HK-2 (cell line): ENCODE results near the gene HSF4.

Experiments
- DNase-seq: peaks from one replicate; pipeline ENCODE4 v3.0.0-alpha.2; 2018; ENCODE audit not compliant: unreplicated experiment

Gene HSF4

DNA sequence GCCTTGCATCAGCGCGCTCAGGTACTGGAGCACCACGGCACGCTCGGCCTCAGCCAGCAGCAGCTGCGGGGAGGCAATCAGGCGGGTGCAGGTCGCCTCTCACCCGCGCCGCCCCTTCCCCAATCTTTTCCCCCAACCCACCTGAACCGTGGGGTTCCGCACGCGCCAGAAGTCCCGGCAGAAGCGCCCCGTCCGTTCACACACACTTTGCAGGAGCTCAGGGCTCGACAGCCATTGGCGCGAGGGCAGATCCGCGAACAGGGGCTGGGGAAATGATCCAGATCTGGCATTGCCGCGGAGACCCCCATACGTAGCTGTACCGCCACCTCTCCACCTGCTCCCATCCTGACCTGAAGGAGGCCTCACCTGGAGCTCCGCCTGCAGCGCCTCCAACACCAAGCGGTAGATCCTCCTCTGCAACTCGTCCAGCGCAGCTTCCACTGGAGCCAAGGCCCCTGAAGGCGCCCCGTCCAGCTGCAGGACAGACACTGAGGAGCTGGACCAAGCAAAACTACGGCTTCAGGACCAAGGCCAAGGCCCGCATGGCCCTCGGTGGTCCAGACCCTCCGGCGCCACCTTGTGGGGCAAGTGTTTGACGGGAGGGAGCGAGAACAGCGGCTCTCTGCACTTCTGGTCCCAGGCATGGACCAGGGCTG is 20.6 kb downstream of the HSF4 start:
- DNase-seq = peak; percentile 92

DNA sequence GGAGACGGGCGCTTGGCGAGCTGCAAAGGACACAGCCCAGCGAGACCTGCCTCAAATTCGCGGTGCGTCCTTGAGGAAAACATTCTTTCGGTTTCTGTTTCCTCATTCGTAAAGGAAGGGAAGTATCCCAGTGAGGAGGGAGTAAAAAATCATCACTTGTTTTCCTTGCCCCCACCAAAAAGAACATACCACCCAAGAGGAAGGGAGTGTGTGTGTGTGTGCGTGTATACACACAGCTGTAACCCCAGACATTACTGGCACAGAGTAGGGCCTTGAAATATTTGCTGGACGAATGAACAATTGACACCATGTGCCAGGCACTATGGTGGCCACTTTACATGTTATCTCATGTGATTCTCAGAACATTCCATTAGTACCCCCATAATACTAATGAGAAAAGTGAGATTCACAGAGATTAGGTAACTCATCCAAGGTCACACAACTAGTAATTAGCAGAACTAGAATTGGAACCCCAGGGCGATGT is 21.1 kb downstream of the HSF4 start:
- no peak for DNase-seq

DNA sequence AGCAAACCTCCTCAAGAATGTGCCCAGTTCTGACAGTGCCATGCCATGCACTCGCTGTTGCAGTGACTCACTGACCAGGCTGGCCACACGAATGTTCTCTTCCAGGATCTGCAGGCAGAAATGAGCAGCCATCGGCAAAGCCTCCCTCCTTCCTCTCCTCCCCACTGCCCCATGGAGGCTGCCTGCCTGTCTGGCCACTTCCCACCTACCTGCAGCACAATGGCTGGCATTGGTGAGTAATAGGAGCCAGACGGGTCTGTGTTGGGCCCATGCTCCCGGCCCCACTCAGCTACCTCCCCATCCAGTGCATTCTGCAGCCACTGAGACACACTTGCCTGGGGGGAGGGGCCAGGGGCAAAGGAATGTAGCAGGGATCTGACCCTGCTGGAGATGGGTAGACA is 22.0 kb downstream of the HSF4 start:
- peak; percentile 71 for DNase-seq

DNA sequence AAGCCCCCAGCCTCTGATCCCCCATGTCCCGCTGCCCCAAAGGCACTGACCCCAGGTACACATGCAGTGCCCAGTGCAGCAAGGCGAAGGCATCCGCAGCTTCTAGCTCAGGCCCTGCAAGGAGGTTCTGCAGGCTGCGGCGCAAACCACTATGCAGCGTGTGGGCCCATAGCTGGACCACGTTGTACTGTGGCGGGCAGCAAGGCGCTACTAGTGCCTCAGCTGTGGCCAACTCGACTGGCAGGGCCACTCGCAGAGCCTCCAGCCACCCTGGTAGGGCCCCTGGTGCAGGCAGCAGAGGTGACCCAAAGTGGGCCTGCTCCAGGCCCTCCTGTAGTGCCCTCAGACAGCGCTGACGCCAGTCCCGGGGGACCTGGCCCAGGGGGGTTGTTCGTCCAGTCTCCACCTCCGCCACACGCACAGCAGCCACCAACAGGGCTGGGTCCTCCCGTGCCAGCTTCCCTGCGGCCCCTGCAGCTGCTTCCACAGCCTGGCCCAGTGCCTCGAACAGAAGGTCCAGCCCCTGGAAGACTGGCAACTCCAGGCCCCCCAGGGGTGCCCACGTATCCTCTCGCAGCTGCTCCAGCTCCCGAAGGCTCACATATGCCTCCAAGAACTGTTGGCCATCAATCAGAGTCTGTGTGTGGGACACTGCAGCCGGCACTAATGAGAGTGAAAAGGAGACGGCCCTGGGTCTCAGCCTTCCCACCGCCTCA is 22.8 kb downstream of the HSF4 start:
- no peak for DNase-seq

DNA sequence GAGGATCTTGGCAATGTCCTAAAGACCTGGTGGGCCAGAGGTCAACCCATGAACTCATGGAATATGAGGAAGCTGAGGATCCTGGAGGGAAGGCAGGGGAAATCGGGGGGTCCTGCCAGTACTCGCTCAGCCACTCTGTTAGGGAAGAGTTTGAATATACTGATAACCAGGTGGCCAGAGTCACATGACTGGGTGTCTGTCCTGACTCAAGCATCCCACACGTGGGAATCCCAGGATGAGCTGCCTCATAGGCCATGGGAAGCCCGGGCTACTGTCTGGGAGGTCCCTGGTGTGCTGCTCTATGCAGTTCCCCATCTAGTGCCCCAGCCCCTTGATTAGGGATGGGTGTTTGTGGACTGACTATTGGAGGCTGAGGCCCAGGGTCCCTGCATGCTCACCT is 23.8 kb downstream of the HSF4 start:
- DNase-seq = no peak

DNA sequence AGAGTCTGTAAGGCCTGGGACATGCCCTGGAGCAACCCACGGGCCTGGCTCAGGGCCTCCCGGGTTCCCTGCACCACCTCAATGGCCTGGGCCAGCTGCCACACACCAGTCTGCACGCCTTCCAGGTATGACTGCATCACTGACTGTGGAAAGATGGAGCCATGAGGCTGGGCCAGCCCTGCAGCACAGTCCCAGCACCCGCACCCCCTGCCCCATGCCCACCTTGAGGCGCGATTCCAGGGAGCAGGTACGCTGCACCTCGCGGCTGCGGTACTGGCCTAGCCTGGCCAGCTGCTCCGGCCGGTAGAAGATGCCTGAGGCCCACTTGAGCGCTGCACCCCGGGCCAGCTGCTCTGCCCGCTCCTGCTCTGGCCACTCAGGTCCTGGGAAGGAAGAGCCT is 24.3 kb downstream of the HSF4 start:
- no peak for DNase-seq

DNA sequence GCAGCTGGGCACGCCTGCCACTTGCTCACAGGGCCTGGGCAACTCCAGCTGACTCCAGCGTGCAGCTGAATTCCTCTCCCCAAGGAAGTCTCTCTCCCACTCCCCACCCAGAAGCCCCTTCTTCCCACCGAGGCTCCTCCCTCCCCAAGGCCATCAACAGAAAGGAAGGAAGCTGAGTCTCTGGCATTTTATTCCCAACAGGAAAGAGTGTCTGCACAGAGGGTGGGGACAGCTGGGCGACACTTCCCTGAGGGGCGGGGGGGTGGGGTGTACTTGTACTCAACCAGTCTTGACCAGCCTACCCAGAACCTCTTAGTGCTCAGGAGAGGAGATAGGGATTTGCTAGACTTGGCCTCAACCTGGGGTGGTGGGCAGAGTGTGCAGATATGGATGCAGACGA is 25.5 kb downstream of the HSF4 start, which contains the start of gene EXOC3L1:
TSS of gene EXOC3L1 (minus strand) at position 96 of the 400 bp plus-strand sequence. CDS start 460 bp downstream, outside the sequence.
- no peak for DNase-seq

DNA sequence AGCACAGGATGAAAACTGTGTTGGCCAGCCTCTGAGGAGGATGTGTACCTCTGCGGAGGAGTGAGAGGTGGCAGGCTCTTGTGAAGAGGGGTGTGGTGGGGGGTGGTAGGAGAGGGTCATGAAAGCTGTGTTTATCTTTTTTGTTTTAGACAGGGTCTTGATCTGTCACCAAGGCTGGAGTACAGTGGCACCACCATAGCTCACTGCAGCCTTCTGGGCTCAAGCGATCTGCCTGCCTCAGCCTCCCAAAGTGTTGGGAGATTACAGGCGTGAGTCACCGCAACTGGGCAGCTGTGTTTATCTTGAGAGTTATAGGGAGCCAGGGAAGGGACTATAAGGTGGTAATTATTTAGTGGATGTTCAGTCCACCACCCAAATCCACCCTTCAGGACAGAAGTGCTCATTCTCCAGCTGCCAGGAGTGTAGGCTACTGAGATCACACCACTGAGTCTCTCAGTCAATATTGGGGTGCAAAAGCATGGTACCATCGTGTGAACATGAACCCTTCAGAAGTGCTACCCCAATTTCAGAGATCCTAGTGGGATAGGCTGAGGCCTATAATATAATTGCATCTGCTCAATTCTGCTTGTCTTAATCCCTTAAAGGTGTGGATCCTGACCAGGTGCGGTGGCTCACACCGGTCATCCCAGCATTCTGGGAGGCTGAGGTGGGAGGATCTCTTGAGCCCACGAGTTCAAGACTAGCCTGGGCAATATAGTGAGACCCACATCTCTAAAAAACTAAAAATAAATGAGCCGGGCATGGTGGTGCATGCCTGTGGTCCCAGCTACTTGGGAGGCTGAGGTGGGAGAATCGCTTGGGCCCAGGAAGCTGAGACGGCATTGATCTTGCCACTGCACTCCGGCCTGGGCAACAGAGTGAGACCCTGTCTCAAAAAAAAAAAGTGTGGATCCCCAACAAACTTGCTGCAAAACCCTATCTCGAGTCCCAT is 26.2 kb downstream of the HSF4 start:
- no peak for DNase-seq

DNA sequence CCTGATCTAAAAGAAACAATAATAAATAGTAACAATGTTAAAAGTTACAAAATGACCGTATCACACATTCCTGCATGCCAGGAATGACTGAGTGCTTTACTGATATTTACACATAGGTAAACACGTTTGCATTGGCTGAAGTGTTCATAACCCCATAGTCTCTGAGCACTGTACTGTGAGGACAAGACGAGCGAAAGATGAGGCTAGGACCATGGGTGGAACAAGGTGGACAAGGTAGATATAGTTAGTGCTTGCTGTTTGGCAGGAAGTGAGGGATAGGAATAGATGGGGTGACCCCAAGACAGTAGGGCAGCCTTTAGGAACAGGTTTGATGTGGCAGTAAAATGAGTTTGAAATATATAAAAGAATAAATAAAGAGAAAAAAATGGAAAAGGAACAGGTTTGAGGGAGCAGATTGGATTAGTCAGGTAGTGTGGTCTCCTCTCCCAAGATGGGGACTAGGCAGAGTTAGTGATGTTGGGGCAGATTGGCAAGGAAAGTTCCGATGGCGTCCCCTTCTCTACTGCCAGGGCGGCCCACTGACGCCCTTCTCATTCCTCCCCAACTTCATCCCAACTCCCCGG is 27.0 kb downstream of the HSF4 start:
- DNase-seq = no peak

DNA sequence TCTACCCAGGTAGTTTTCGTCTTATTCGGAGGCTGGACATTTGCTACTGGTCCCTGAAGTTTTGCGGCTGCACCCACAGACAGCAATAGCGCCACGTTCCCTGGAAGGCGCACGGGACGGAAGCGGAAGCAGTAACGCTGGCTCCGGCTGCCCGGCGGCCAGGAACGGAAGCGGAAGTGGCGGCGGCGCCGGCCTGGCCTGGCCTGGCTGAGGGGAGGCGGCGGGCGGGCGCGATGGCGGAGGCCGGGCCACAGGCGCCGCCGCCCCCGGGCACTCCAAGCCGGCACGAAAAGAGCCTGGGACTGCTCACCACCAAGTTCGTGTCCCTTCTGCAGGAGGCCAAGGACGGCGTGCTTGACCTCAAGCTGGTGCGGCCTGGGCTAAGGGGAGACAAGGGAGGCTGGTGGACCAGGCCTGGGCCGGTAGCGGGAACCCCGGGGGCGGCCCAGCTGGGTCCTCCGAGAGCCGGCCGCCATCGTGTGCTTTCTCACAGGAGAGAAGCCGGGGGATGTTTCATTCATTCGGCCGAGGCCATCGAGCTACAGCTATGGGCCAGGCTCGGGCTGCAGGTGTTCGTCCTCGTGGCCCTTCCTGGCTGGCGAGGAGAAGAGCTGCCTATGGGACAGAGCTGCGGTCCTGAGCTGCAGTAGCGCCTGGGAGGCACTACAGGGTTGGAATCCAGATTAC is 27.6 kb downstream of the HSF4 start, which contains the start of gene E2F4:
TSS of gene E2F4 (plus strand) at position 161 of the 687 bp plus-strand sequence. CDS start at position 234, 73 bp downstream.
- DNase-seq = peak; percentile 90

DNA sequence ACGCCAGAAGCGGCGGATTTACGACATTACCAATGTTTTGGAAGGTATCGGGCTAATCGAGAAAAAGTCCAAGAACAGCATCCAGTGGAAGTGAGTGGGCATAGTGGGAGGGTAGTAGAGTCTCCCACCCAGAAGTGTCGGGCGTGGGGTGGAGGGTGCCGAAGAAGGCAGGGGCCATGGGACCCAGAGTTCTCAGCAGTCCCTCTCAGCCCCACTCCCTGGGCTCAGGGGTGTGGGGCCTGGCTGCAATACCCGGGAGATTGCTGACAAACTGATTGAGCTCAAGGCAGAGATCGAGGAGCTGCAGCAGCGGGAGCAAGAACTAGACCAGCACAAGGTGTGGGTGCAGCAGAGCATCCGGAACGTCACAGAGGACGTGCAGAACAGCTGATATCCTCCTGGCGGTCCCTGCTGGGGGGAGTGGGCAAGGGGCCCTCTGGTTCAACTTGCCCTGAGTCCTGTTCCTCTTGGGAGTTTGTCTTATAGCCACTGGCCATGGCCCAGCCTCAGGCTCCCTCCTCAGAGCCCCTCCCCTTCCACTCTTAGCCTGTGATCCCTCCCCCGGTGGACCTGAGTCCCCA is 28.3 kb downstream of the HSF4 start:
- no peak for DNase-seq

DNA sequence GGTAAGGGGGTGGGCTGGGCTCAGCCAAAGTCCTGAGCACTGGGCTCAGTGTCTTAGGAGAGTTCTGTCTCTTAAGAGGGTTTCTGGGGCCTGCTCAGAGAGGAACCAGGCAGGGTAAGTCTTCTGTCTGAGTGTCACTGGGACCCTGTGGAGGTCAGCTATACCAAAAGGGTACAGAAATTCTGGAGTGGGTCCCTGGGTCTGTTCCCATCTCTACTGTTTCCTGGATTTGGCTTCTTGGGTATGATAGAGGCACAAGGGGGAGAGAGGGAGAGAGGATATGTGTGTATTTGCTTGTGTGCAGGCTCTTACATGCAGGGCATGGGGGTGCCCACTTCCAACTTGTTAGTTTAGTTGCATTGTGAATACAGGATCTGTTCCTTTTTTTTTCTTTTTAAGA is 29.0 kb downstream of the HSF4 start:
- no peak for DNase-seq

DNA sequence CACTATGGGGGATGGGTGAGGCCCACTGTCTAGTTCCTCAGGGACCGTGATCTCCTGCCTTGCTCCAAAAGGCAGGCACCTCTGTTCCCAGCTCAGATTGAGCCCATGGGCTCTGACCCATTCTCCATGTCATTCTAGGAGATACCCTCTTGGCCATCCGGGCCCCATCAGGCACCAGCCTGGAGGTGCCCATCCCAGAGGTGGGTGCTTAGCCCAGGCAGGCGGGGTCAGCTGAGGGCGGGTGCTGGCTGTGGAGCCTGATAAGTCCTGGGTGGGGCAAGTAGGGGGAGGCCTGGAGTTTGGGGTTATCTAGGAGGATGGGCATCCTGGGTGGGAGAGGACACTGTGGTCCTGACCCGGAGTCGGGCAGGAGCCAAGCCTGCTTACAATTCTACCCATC is 29.7 kb downstream of the HSF4 start:
- DNase-seq = no peak

DNA sequence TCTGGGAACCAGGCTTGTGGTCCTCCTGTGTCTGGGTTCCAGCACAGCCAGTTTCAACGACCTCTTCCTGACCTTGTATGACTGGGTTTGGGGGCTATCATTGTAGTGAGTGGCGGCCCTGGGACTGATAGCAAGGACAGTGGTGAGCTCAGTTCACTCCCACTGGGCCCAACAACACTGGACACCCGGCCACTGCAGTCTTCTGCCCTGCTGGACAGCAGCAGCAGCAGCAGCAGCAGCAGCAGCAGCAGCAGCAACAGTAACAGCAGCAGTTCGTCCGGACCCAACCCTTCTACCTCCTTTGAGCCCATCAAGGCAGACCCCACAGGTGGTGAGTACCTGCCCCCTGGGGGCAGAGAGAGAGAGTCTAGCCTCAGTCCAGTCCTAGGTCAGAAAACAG is 31.1 kb downstream of the HSF4 start:
- no peak for DNase-seq

DNA sequence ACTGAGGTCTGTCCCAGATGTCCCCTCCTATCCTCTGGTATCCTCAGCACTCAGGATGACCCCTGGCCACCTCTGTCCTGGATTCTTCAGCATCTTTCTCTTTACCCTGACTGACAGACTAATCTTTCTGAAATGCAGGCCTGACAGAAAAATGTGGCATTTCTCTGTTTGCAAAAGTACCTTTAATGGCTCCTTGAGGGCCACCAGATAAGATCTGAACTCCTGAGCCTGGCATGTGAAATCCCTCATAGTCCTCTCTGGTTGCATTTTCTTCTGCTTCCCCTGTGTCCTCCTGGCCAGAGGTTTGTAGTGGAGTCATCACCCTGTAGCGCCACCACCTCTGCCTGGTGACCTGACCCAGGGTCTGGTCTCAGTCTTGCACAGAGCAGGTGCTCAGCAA is 32.3 kb downstream of the HSF4 start:
- no peak for DNase-seq

DNA sequence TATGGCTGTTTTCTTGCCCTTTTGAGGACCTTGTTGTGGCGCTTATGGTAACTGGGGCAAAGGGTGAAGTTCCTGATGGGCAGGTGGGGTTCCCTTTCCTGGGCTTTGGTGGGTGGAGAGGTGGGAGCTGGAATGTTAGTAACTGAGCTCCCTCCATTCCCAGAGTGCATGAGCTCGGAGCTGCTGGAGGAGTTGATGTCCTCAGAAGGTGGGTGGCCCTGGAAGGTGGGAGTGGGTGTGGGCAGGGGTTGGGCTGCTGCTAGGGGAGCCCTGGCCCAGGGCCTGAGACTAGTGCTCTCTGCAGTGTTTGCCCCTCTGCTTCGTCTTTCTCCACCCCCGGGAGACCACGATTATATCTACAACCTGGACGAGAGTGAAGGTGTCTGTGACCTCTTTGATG is 33.2 kb downstream of the HSF4 start:
- no peak for DNase-seq

DNA sequence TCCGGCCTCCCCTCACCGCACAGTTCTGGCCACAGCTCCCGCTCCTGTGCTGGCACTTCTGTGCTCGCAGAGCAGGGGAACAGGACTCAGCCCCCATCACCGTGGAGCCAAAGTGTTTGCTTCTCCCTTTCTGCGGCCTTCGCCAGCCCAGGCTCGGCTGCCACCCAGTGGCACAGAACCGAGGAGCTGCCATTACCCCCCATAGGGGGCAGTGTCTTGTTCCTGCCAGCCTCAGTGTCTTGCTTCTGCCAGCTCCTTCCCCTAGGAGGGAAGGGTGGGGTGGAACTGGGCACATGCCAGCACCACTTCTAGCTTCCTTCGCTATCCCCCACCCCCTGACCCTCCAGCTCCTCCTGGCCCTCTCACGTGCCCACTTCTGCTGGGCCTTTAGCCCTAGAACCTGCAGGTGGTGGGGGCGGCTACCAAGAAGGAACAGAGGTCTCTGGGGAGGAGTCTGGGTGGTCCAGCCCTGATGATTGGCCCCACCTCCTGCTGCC is 33.7 kb downstream of the HSF4 start:
- DNase-seq = no peak

DNA sequence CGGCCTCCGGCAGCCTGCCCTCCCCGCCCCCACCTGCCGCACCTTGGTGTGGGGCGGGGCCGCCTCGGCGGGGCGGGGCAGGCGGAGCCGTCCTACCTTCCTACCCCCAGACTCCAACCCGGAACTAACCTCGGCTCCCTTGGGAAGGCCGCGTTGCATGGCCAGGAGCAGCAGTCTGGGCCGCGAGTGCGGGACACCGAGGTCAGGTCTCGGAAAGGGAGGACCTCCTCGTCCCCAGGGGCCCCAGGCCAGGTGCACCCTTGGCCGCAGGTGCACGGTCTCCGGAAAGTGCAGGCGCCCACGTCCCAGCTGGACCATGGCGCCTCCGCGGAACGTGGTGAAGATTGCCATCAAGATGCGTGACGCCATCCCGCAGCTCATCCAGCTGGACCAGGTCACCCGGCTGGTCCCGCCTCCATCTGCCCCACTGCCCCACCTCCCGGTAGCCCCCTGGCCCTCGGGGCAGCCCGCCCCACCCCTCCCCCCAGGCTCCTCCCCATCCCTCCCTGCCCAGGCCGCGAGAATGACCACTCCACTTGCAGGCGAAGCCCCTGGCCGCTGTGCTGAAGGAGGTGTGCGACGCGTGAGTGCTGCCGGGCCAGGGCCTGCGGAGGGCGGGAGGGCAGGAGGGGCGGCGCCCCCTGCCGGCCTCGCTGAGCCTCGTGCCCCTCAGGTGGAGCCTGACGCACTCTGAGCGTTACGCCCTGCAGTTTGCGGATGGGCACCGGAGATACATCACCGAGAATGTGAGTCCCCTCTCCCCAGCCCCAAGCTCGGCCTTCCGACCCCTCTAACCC is 34.7 kb downstream of the HSF4 start, which contains the start of gene ELMO3:
TSS of gene ELMO3 (plus strand) at position 121 of the 797 bp plus-strand sequence. CDS start at position 317, 196 bp downstream.
- DNase-seq = no peak

DNA sequence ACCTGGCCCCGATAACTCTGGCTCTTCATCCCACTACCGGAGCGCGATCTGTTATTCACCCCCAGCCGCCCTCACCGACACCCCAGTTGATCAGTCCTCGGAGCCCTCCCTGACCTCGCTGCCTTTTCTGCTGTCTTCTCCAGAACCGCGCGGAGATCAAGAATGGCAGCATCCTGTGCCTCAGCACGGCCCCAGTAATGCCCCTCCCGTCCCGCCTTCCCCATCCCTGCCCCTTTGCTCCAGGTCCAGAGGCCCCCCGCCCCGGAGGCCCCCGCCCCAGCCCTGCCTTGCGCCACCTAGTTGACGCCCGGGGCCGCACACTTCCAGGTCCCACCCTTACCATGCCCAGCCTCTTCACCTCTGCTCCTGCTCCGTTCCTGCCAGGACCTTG is 35.3 kb downstream of the HSF4 start:
- DNase-seq = no peak

DNA sequence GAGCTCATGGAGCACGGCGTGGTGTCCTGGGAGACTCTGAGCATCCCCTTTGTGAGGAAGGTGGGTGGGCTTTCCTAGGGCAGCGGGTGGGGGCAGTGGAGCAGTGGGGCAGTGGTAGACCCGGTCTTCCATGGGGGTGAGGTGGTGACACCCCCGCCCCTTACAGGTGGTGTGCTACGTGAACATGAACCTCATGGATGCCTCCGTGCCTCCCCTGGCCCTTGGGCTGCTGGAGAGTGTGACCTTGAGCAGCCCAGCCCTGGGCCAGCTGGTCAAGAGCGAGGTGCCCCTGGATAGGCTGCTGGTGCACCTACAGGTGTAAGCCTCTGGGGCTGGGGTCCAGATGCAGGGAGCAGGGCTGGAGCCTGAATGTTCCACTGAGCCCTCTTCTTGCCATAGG is 35.9 kb downstream of the HSF4 start:
- no peak for DNase-seq
